Measurements from ENCODE around the gene ORAI3. TPM values are rescaled to one million over a fixed set of nuclear protein-coding genes. Genes with fewer than 3 reads are reported as not detected.

Gene ORAI3
- polyA plus RNA-seq, 2 of the 4 experiments (the other 2 are of a cell fraction), result 10.5 to 14.1 TPM

- TF ChIP-seq REST (IDR thresholded peaks at IDR 0.05) (no peak), HOXB5 (CRISPR knock-in tag; IDR thresholded peaks at IDR 0.05) (no peak), EP300 (IDR thresholded peaks at IDR 0.05) (no peak), MAFK (IDR thresholded peaks at IDR 0.05; ENCODE audit: partially characterized antibody) (no peak), JUN (IDR thresholded peaks at IDR 0.05) (no peak), BCL3 (IDR thresholded peaks at IDR 0.05) (no peak), ZC3H11A (IDR thresholded peaks at IDR 0.05) (no peak), ZSCAN20 (CRISPR knock-in tag; IDR thresholded peaks at IDR 0.05) (no peak), HOXA7 (CRISPR knock-in tag; IDR thresholded peaks at IDR 0.05) (no peak), EHF (CRISPR knock-in tag; IDR thresholded peaks at IDR 0.05) (no peak), NPAS2 (CRISPR knock-in tag; IDR thresholded peaks at IDR 0.05; ENCODE audit: borderline replicate concordance) (no peak), ESRRA (IDR thresholded peaks at IDR 0.05; ENCODE audit: borderline replicate concordance, low read length) (no peak), TP53 (CRISPR knock-in tag; IDR thresholded peaks at IDR 0.05) (no peak), ZNF302 (CRISPR knock-in tag; IDR thresholded peaks at IDR 0.05) (no peak), MAZ (IDR thresholded peaks at IDR 0.05; ENCODE audit: borderline replicate concordance, low read depth, low read length) (no peak), BHLHE40 (IDR thresholded peaks at IDR 0.05; ENCODE audit: low read depth, low read length) (no peak), CBX8 (IDR thresholded peaks at IDR 0.05) (no peak), KDM5A (IDR thresholded peaks at IDR 0.05) (no peak)
- TF ChIP-seq, protein P1, sequence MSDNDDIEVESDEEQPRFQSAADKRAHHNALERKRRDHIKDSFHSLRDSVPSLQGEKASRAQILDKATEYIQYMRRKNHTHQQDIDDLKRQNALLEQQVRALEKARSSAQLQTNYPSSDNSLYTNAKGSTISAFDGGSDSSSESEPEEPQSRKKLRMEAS (IDR thresholded peaks at IDR 0.05), result no peak
- H3K9me3 ChIP-seq, result no peaks in the 10 kb centered on the region
- ChIA-PET CTCF (interaction anchor here (1.2 to 2.4 kb wide), 3 partner anchors 11 to 102 kb away, joined by 3 to 10 read pairs (median 6); no protein-coding TSS in a partner anchor), POLR2A (no interaction called here)
- H3K4me3 ChIP-seq, result no peak overlapping the region
- no peak for DNase-seq (ENCODE audit: low read depth in 1 of 2, low spot score in 1 of 2)
- ATAC-seq, result no peak
- H3K27ac ChIP-seq, result no peak overlapping the region
- peaks cover 24% of the 10 kb centered on the region for H3K4me1 ChIP-seq
- FAIRE-seq, result no peak
- H3K4me2 ChIP-seq, result no peak overlapping the region
- WGBS (ENCODE audit: missing lambda C conversion rate), result 92% methylated on average over 27 of the region's 38 CpGs
Observed at GRCh38 chr16:30946671-30947540, 2.0 kb upstream of the ORAI3 start.

DNA sequence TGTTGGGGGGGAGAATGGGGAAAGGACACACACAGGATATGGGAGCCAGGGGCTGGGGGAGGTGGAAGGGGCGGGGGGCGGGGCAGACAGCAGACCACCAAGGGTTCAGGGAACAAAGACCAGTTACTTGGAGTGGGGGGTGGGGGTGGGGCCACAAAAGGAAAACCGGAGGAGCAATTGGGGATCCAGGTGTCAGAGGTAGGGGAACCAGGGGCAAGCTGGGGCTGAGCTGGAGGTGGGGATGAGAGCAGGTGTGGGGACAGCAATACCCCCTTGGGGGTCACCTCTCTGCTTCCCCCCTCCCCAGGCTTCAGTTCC, 1.4 kb upstream of the ORAI3 start:
- no peak overlapping the region for H3K4me2 ChIP-seq
- TF ChIP-seq, protein P2, sequence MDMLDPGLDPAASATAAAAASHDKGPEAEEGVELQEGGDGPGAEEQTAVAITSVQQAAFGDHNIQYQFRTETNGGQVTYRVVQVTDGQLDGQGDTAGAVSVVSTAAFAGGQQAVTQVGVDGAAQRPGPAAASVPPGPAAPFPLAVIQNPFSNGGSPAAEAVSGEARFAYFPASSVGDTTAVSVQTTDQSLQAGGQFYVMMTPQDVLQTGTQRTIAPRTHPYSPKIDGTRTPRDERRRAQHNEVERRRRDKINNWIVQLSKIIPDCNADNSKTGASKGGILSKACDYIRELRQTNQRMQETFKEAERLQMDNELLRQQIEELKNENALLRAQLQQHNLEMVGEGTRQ (IDR thresholded peaks at IDR 0.05), result no peak
- TF ChIP-seq MAFK (IDR thresholded peaks at IDR 0.05; ENCODE audit: partially characterized antibody), result no peak
- no peak for TF ChIP-seq CHD2 (IDR thresholded peaks at IDR 0.05; ENCODE audit: low read length, partially characterized antibody)
- no peak for TF ChIP-seq RFX5 (IDR thresholded peaks at IDR 0.05)
- TF ChIP-seq ZFP36 (IDR thresholded peaks at IDR 0.05; ENCODE audit: borderline replicate concordance, partially characterized antibody), result no peak
- TF ChIP-seq ZNF302 (CRISPR knock-in tag; IDR thresholded peaks at IDR 0.05), result no peak
- TF ChIP-seq PHF8 (IDR thresholded peaks at IDR 0.05; ENCODE audit: borderline replicate concordance, low read depth), result no peak
- TF ChIP-seq RNF2 (IDR thresholded peaks at IDR 0.05; ENCODE audit: borderline replicate concordance, low read depth), result no peak
- no peak for TF ChIP-seq HEYL (CRISPR knock-in tag; IDR thresholded peaks at IDR 0.05)
- TF ChIP-seq SREBF2 (IDR thresholded peaks at IDR 0.05), result no peak
- no peak for TF ChIP-seq HES2 (IDR thresholded peaks at IDR 0.05)
- TF ChIP-seq EHMT2 (IDR thresholded peaks at IDR 0.05; ENCODE audit: low read depth), result no peak
- TF ChIP-seq CBX2 (IDR thresholded peaks at IDR 0.05; ENCODE audit: borderline replicate concordance, low read depth), result no peak
- no peak for TF ChIP-seq ZC3H11A (IDR thresholded peaks at IDR 0.05)
- TF ChIP-seq RCOR1 (IDR thresholded peaks at IDR 0.05; ENCODE audit: low read depth, low read length), result no peak
- TF ChIP-seq, protein P3, sequence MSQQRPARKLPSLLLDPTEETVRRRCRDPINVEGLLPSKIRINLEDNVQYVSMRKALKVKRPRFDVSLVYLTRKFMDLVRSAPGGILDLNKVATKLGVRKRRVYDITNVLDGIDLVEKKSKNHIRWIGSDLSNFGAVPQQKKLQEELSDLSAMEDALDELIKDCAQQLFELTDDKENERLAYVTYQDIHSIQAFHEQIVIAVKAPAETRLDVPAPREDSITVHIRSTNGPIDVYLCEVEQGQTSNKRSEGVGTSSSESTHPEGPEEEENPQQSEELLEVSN (IDR thresholded peaks at IDR 0.05; ENCODE audit: borderline replicate concordance, low read depth), result no peak

More for the DNA sequence above, 1.4 kb upstream of the ORAI3 start:
- Histone ChIP-seq H3K4me1 (peaks cover 19% of the 10 kb centered on the region), H3K27ac (peak overlapping the region in 1 of 2 experiments; percentile 99; a peak in 3 of 6 replicates), H3K9me3 (no peaks in the 10 kb centered on the region), H3K4me3 (no peak overlapping the region)
- ChIA-PET CTCF (interaction anchor here (1.3 to 2.4 kb wide), 2 partner anchors 12 to 103 kb away, joined by 6 to 10 read pairs; no protein-coding TSS in a partner anchor), POLR2A (no interaction called here)
- DNase-seq (ENCODE audit: low read depth in 1 of 2, low spot score in 1 of 2) (no peak), FAIRE-seq (no peak), ATAC-seq (no peak)
- WGBS (ENCODE audit: missing lambda C conversion rate), result 60% methylated on average over 1 of the region's 3 CpGs
